Endothelial cell of umbilical vein (primary cell): ENCODE data around the gene PMFBP1.
"Not testable (repeated sequence)": the region's sequence is repeated elsewhere in the genome, so short reads cannot be mapped to it uniquely, and the experiment has no call there.

ENCODE experiments used
- CTCF ChIP-seq, 2 donors: IDR thresholded peaks; 1 replicate in 1 of 2; 2 replicates in 1 of 2; pipeline ENCODE4 v1.5.1; 2011; ENCODE audit warnings: low read length in 2 of 2, mild to moderate bottlenecking in 2 of 2, moderate library complexity in 2 of 2, control low read depth in 1 of 2, inconsistent platforms in 1 of 2, low read depth in 1 of 2; ENCODE audit not compliant: insufficient read depth in 1 of 2; ENCODE audit errors: extremely low read depth in 1 of 2
- EZH2 ChIP-seq: IDR thresholded peaks from 2 replicates; pipeline ENCODE4 v1.6.1; 2012; ENCODE audit warnings: borderline replicate concordance, low read depth, mild to moderate bottlenecking, moderate library complexity, low read length, inconsistent platforms; ENCODE audit not compliant: severe bottlenecking
- FOS ChIP-seq: IDR thresholded peaks from 2 replicates; pipeline ENCODE4 v1.6.1; 2011; ENCODE audit warnings: mild to moderate bottlenecking, low read length, moderate library complexity, borderline replicate concordance; ENCODE audit not compliant: insufficient read depth
- JUN ChIP-seq: IDR thresholded peaks from 2 replicates; pipeline ENCODE4 v1.6.1; 2011; ENCODE audit warnings: borderline replicate concordance, low read depth; ENCODE audit not compliant: insufficient read length, insufficient read depth
- MAX ChIP-seq: IDR thresholded peaks from 2 replicates; pipeline ENCODE4 v1.6.1; 2011; ENCODE audit not compliant: insufficient read depth, insufficient read length
- POLR2A ChIP-seq: IDR thresholded peaks from 2 replicates; pipeline ENCODE4 v1.6.1; 2012; ENCODE audit warnings: low read depth, mild to moderate bottlenecking, control low read depth, low read length
- POLR2AphosphoS5 ChIP-seq: IDR thresholded peaks from 2 replicates; pipeline ENCODE4 v1.6.1; 2012; ENCODE audit warnings: low read depth, mild to moderate bottlenecking, control low read depth, low read length, moderate library complexity; ENCODE audit not compliant: insufficient read depth

DNA sequence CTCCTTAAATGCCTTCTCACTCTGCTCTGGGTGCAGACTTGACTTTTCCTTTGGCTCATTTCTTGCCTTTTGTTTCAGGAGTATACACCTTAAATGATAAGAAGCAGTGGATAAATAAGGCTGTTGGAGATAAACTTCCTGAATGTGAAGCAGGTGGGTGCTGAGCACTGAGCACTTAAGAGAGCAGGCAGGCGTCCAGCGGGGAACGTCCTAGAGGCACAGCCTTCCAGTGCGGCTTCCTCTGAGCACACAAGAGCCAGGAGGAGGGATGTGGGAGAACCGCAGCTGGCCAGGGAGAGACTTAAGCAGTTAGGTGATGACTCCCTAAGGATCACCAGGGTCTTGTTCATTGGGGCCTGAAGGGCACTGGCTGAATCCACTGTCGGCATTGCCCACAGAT lies 96.9 kb downstream of the PMFBP1 start:
- not testable (repeated sequence) for TF ChIP-seq CTCF (IDR thresholded peaks at IDR 0.05; ENCODE audit: extremely low read depth in 1 of 2, insufficient read depth in 1 of 2, low read depth in 1 of 2, low read length in 2 of 2); EZH2; POLR2AphosphoS5; JUN; POLR2A; FOS; MAX
